HUDEP-2 (cell line): ENCODE data around the gene CARS2.
A peak's percentile ranks its signal among the peaks of the same experiment; 100 is the strongest.
"Not testable (repeated sequence)": the region's sequence is repeated elsewhere in the genome, so short reads cannot be mapped to it uniquely, and the experiment has no call there.

Experiments
- DNase-seq, 76 experiments: peaks; one replicate each; lab custom pipeline; 2025; ENCODE audit not compliant: unreplicated experiment in 76 of 76; lab: John Stamatoyannopoulos, UW

CARS2 gene

DNA sequence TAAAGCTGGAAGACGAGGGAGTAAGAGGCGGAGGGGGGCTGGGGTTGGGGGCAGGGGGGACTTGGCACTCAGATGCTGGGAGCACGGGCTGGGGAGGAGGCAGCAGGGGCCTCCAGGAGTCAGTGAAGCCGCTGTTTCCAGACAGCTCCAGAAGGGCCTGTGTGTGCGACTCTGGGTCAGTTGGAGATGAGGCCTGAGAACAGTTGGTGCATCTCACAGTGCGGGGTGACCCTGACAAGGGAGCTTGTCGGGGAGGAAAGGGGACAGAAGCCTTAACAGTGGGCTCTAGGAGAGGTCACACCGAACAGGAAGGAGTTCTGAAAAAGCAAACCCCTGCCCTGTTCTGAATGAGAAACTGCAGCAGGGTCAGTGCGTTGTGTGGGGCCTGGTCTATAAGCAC is 79.4 kb downstream of the CARS2 start:
- no peak for DNase-seq

DNA sequence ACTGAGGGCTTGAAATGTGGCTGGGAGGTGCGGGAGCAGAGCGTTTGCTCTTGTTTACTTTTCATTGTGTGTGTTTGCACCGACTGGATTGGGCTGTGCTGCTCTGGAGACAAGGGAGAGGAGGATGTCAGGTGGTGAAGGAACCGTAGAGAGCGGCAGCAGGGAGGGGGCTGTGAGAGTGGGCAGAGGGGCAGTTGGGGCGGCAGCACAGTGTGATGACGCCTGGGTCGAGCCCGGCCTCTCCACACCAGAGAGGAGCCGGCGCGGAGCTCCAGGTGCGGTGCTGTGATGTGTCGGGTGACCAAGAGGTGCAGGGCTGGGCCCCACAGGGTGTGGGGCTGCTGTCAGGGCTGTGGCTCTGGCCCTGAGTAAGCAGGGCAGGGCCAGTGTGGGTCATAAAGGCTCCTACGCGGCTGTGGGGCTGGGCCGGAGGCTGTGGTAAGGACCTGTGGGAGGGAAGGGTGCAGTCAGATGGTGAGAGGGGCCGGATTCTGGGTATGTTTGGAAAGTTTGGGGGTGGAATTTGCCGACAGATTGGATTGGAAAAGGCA is 80.1 kb downstream of the CARS2 start:
- peak in 9 of 76 experiments; percentile 3 to 55 (median 13) for DNase-seq

DNA sequence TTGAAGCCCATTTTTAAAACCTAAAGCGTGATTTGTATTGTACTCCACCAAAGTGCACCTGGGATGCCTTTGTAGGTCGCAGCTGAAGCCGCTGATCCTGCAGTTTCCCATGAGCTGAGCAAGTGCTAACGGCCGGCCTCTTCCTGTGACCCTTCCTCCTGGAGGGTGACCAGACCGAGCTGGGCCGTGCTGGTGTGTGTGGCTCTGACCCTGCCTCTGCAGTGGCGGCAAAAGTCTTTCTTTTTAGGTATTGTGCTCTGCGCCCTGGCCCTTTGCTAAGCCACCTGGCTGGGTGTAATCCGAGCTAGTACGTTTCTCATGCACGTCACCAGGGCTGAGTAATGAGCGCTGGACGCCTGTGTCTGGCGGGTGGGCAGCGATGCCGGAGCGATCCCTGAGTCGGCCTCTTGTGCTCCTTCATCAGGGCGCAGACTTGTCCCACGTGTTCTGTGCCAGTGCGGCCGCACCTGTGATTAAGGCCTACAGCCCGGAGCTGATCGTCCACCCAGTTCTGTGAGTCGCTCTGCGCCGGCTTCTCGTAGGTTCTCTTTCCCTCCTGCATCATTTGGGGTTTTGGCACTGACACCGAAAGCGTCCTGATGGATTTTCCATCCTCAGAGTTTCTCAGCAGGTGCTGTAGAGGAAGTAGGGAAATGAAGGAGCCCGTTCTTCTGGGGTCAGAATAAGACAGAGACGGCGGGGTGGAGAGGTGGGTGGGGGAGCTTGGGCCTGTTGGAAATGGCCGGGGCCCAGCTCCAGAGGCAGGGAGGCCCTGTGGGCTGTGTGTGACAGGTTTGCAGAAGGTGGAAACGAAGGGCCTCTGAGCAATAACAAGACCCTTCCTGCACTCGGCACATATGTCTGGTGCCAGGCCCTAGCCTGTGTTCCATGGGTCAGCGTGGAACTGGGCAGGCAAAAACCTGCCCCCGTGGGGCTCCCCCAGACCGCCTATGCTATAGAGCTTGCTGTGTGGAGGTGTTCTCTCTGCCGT is 80.9 kb downstream of the CARS2 start:
- DNase-seq = no peak

DNA sequence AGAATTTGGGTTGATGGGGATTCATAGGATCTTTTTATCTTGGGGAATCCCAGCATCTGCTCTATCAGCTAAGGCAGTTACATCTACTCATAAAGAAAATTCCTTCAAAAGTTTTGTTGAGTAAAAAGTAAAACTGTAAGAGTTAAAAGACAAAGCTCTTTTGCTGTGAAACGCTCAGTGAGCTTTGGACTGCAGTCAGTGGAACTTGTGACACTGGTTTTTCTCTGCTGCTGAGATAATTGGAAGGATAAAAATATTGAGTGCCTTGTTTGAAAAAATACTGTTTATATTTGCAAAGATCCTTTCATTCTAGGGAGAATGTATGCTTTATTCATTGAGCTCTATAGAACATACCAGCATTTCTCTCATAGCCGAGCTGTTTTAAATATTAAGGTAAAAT is 85.3 kb downstream of the CARS2 start:
- DNase-seq = no peak

DNA sequence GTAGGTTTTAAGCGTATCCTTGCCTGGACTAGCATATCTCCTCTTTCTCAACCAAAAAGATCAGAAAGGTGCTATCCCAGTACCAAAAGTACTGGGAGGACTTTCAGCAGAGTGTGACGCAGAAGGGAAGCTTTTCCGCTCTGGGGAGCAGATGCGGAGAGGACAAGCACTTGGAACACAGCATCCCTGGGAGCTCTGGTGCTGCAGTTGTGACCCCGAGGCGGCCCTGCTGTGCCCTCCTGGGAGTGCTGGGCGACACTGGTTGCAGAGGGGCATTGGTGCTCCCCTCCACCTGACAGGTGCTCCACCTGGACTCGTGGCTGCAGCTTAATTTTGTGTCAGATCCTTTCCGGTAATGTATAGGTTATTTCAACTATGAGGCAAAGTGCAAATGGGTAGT is 87.1 kb downstream of the CARS2 start:
- no peak for DNase-seq

DNA sequence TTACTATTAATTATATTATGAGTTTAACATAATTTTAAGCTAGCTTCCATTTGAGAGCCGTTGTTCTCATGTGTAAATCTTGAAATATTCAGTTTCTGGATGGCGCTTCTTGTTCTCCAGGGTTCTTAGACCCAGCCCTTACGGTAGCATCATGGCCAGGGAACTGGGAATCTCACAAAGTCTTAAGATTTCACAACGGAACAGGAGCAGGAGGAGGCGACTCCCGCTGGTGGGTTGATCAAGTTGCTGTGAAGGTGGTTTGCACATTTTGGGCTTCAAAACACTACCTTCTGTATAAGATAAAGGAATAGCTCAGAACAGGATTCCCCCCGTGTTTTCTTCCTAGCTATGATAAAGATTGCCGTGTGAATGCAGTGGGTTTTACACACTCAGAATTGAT is 87.7 kb downstream of the CARS2 start:
- DNase-seq = peak in 1 of 76 experiments; percentile 1

DNA sequence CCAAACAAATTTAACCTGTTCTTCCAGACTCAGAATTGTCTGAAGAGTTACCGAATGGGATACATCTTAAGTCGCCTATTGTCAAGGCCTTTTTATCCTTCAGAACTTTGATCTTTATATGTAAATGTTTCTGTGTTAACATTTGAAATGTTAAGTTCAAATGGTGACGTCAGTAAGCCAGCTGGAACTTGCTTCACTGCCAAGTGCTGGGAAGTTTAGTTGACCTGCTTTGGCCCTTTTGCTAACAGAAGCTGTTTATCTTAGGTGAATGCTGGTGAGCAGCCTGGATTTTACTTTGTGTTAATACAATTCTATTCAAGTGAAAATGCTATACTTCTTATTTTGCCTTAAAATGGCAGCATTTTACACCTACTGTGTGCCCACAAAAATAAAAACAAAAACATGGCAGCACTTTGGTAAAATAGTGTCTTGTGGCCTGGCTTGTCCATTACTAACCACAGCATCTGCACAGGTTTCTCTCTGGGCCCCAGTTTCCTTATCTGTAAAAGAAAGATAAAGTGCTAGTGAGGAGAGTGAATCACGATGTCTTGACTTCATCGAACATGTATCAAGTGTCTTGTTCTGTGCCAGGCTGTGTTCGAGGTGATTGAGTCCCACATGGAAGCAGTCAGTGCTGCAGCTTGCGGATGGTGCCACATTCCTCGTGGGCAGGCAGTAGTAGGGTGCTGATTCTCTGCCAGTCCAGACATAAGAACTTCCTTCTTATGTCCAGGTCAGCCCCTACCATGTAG is 88.4 kb downstream of the CARS2 start:
- peak in 38 of 76 experiments; percentile 7 to 68 (median 32) for DNase-seq

DNA sequence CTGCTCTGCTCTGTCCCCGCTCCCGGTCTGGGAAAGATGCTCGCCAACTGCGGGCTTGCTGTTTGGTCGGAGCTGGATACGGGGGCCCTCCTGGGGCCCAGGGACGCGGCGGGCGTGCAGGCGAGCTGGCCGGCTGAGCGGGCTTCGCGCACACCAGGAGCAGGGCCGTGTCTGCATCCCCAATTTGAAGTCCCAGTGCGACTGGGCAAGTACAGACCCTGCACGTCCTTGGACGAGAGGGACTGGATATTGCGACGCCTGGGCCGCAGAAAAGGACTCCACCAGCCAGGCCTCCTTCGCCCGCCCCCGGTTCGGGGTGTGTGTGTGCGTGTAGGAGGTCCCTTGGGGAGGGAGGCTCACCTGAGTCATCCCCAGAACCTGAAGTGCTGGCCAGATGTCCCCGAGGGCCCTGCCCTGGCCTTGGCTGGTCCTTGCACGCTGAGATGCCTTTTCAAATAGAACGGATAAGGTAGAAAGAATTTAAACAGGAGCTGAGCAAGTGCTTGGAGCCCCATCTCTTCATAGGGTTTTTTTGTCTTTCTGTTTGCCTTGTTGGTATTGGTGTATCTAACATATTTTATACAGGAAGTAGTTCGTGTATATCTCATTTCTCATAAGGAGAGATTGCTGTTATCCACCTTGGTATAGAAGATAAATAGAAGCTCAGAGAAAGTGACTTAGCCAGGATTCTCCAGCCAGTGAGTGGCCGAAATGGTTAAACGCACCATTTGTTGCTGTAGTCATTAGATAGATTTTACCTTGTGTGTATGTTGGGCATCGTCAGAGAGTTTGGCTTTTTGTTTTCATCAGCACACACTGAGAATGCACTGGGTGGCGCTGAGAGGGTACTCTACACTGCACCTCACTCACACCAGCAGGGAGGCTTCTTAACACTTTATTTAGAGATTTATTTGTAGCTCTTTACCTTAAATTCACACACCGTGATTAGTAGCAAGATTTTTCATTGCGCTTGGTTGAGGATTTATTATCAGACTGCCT is 89.5 kb downstream of the CARS2 start:
- DNase-seq = peak in 12 of 76 experiments; percentile 2 to 29 (median 13)

DNA sequence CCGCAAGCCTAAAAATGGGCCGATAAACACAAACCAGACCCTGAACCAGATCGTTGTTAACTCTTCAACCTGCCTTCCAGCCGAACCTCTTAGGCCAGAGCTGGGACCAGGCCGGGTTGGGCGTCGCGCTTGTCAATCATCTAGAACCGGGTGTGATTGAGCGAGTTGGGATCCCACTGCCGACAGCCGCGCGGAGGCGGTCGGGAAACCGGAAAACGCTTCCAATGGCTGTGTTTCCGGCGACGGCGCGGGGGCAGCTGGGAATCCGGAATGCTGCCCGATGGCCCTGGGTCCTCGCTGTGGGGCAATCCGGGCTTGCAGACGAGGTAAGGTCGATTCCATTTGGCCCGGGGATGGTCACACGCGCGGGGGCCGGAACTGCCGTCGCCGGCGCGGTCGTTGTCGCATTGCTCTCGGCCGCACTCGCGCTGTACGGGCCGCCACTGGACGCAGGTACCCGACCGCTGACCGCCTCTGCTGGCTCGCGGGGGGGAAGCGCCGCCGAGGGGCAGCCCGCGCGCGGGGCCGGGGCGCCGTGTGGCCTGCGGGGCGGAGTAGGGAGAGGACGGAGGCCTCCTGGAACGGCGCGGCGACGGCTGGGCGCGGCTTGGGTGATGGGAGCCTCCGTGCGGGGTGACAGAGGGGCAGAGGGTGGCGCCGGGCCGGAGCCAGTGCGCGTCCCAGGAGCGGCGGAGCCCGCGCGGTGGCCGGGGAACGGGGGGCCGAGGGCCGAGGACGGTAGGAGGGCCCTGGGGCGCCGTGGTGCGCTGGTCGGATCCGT is 90.4 kb downstream of the CARS2 start, which contains the start of gene NAXD:
Gene NAXD (plus strand): TSS at position 224 of the 781 bp plus-strand sequence. CDS start 57 bp downstream, at position 281.
- peak in 74 of 76 experiments; percentile 36 to 99 (median 85) for DNase-seq

DNA sequence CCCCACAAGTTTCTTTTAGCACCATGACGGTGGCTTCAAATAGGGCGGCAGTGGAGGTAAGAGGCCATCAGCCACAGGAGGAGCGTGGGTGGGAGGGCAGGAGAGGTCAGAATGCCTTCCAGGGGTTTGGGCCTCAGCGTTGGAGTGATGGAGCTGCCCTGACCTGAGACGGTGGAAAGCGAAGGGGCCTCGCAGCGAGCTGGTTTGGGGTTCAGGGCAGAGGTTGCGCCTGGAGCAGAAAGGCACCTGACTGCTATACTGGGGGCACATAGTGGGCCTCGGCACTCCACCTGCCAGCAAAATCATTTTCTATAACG is 91.0 kb downstream of the CARS2 start:
- no peak for DNase-seq

DNA sequence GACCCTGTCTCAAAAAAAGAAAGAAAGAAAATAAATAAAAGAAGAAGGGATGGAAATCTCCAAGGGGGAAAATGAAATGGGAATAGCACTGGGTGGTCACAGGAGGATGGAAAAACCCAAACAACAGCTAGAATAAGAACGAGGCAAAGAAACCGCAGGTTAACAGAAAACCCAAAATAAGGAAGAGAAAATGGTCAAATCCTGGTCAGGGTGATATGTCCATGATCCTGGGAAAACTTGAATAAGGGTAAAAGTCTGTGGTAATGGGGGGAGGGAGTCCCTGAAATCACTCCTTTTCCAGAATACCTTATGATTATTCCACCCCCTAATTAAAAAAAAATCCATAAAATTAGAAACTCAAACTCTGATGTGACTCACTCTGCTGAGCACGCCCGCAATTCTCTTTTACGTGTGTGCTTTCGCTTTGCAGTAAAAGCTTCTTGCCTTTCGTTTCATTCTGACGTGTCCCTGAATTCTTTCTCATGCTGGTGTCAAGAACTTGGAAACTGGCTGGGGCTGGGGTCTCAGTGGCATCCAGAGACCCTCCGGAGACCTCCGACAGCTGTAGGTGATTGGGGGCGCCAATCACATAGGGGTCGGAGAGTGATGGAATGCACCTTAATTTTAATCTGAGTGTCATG is 94.8 kb downstream of the CARS2 start:
- no peak for DNase-seq

DNA sequence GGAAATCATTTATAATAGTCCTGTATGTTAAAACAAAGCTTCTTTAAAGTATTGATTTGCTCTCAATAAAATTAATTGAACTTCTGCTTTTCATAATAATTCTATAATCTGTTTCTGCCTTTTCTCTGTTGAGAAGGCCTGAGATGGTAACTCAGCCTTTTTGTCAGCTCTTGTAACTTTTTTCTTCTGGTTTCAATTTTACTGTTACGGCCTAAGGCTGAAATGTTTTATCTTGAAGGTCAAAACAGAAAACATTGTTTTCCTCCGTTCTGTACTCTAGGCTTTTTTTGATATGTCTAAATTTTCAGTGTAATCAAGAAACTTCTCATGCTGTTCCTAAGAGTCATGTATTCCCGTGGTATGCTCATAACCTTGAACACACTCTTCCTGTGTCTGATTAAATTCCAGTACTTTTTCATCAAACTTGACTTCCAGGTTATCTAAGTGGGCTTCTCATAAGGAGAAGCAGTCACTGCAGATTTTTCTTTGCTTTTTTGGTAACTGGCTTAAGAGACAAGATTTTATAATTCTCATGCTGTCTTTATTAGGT is 98.2 kb downstream of the CARS2 start:
- DNase-seq = no peak

DNA sequence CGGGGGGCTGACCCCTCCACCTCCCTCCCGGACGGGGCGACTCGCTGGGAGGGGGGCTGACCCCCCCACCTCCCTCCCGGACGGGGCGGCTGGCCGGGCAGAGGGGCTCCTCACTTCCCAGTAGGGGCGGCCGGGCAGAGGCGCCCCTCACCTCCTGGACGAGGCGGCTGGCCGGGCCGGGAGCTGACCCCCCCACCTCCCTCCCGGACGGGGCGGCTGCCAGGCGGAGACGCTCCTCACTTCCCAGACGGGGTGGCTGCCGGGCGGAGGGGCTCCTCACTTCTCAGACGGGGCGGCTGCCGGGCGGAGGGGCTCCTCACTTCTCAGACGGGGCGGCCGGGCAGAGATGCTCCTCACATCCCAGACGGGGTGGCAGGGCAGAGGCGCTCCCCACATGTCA is 99.6 kb downstream of the CARS2 start:
- DNase-seq = not testable (repeated sequence)

DNA sequence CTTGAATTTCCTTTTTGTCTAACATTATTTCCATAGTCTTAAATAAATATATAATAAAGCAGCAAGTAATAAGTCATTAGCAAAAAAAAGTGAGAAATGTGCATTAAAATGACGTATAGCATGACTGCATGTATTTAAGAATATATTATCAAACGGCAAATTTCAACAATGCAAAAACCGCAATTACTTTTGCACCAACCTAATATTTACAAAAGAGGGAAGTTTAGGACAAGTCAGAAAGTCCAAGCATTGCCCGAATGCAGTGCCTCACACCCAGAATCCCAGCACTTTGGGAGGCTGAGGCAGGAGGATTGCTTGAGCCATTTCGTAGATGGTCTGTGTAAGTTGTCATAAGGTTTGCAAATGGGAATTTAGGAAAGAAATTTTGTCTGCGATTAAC is 100.8 kb downstream of the CARS2 start:
- no peak for DNase-seq

DNA sequence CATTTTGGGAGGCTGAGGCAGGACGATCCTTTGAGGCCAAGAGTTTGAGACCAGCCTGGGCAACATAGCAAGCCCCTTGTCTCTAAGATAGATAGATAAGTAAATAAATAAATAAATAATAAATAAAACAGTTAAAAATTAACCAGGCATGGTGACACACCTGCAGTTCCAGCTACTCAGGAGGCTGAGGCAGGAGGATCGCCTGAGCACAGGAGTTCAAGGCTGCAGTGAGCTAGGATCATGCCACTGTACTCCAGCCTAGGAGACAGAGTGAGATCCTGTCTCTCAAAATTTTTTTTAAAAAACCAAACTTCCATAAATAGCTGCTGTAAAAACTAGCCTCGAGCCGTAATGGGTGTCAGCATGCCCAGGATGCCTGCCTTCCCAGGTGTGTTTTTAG is 104.9 kb downstream of the CARS2 start:
- no peak for DNase-seq

DNA sequence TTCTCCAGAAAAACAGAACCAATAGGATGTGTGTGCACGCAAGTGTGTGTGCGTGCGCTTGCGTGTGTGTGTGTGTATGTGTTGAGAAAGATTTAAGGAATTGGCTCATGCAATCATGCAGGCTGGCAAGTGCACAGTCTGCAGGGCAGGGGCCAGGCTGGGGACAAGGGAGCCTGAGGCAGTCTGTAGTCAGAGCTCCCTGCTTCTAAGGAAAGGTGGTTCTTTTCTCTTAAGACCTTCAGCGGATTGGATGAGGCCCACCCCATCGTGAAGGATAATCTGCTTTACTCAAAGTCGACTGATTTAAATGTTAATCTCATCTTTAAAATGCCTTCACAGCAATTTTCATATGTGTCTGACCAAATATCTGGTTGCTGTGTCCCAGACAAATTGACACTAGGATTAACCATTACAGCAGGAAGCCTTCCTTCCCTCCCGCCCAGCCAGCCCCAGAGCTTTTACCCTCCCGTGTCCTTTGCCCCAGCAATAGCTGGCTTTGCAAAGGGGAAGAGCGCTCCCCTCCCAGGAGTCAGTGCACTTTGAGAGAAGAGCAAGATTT is 105.6 kb downstream of the CARS2 start:
- DNase-seq = no peak

DNA sequence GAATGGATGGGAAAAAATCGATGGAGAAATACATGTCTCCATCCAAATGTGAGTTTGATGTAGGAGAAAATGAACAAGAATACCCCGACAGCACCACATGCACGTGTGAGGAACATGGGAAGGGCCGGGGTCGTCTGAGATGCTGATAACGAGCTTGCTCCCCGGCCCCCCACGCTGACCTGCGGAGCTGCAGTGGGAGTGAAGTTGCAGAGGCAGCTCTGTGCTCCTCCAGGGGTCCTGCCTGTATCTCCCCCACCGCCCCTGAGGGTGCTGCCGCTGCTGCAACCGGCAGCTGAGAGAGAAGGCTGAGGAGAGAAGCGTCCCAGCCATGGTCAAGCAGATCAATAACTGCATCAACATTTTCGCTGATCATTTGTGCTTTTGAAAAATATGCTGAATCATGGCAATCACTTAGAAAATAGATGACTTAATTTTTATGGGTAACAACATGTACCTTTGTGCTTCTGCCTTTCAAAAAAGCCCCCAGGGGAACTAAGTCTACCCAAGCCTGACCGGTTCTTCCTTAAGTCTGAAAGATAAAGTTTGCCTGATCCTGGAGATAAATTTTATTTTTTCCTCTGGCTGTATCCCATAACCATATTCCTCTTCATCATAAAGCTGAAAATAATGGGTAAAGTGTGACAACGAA is 108.8 kb downstream of the CARS2 start:
- no peak for DNase-seq
